SK-N-SH (cell line): ENCODE measurements around the gene RASGRP2. TPM values are rescaled to one million over a fixed set of nuclear protein-coding genes. Genes with fewer than 3 reads are reported as not detected.

ENCODE experiments used
- CTCF ChIA-PET: fragments of 300-600, 350-600 bp; formaldehyde crosslinking; extraction: SDS; loops from one replicate; lab custom pipeline; 2021; lab: Yijun Ruan, JAX
- POLR2A ChIA-PET: fragments of 350-600 bp; sonication (Branson Sonifier 250); formaldehyde crosslinking; extraction: SDS; loops from one replicate; lab custom pipeline; 2020; ENCODE audit warnings: antibody characterized with exemption, inconsistent platforms; lab: Yijun Ruan, JAX
- DNase-seq: peaks from one replicate; pipeline ENCODE4 v3.0.0; 2012
- H2AFZ ChIP-seq: fragments of 200-600 bp; sonication (generic); 2 replicates; pipeline ENCODE4 v1.8.1; 2016; ENCODE audit warnings: antibody characterized with exemption, mild to moderate bottlenecking, low read depth
- H3F3A ChIP-seq: fragments of 200-600 bp; sonication (generic); replicated peaks from 2 replicates; pipeline ENCODE3; 2016; ENCODE audit warnings: antibody characterized with exemption, mild to moderate bottlenecking; ENCODE audit not compliant: insufficient read depth
- H3K27ac ChIP-seq, 2 experiments: fragments of 200-500 bp in 1 of 2; fragments of 200-600 bp in 1 of 2; sonication (Bioruptor generic) in 1 of 2; sonication (generic), shearing (Covaris generic) in 1 of 2; 2 replicates each; pipeline versions ENCODE4 v1.5.1 to v1.6.1; 2014 to 2016; ENCODE audit warnings: low read depth in 2 of 2, inconsistent platforms in 1 of 2, low read length in 1 of 2, mild to moderate bottlenecking in 1 of 2, mixed read lengths in 1 of 2
- H3K27me3 ChIP-seq: fragments of 200-600 bp; sonication (generic), shearing (Covaris generic); 2 replicates; pipeline ENCODE4 v1.6.1; 2016; ENCODE audit warnings: mixed run types; ENCODE audit not compliant: insufficient read depth
- H3K36me3 ChIP-seq, 2 experiments: fragments of 200-500 bp in 1 of 2; fragments of 200-600 bp in 1 of 2; sonication (Bioruptor generic) in 1 of 2; sonication (generic) in 1 of 2; replicated peaks in 1 of 2; 2 replicates each; pipeline versions ENCODE3 to v1.5.1; 2014 to 2016; ENCODE audit warnings: low read length in 1 of 2, mild to moderate bottlenecking in 1 of 2; ENCODE audit not compliant: insufficient read depth in 2 of 2, control insufficient read depth in 1 of 2
- H3K4me1 ChIP-seq, 2 experiments: fragments of 200-500 bp in 1 of 2; fragments of 200-600 bp in 1 of 2; sonication (Bioruptor generic) in 1 of 2; sonication (generic), shearing (Covaris generic) in 1 of 2; 2 replicates each; pipeline versions ENCODE4 v1.5.1 to v1.6.1; 2014 to 2016; ENCODE audit warnings: low read depth in 1 of 2, low read length in 1 of 2, mixed run types in 1 of 2; ENCODE audit not compliant: insufficient read depth in 2 of 2, control insufficient read depth in 1 of 2
- H3K4me2 ChIP-seq: fragments of 200-600 bp; sonication (generic), shearing (Covaris generic); 2 replicates; pipeline ENCODE4 v1.6.1; 2017; ENCODE audit warnings: mixed run types
- H3K4me3 ChIP-seq, 2 experiments: fragments of 200-500 bp in 1 of 2; fragments of 200-600 bp in 1 of 2; sonication (Bioruptor generic) in 1 of 2; sonication (generic), shearing (Covaris generic) in 1 of 2; 2 replicates each; pipeline versions ENCODE4 v1.5.1 to v1.8.1; 2014 to 2016; ENCODE audit warnings: low read depth in 2 of 2, inconsistent platforms in 1 of 2, low read length in 1 of 2, mild to moderate bottlenecking in 1 of 2, mixed read lengths in 1 of 2, moderate library complexity in 1 of 2
- H3K79me2 ChIP-seq: fragments of 200-600 bp; sonication (generic); 2 replicates; pipeline ENCODE4 v1.8.1; 2017; ENCODE audit warnings: mild to moderate bottlenecking; ENCODE audit not compliant: insufficient read depth
- H3K9ac ChIP-seq: fragments of 200-600 bp; sonication (generic); 2 replicates; pipeline ENCODE4 v1.6.1; 2017; ENCODE audit warnings: mixed run types
- H3K9me2 ChIP-seq: fragments of 200-600 bp; sonication (generic); 2 replicates; pipeline ENCODE4 v1.6.1; 2017; ENCODE audit warnings: mixed run types
- H3K9me3 ChIP-seq: fragments of 200-600 bp; sonication (generic); 2 replicates; pipeline ENCODE4 v1.6.1; 2017; ENCODE audit warnings: mixed run types, mild to moderate bottlenecking, moderate library complexity
- H4K20me1 ChIP-seq: fragments of 200-600 bp; sonication (generic); 2 replicates; pipeline ENCODE4 v1.6.1; 2017; ENCODE audit warnings: mild to moderate bottlenecking, mixed run types; ENCODE audit not compliant: insufficient read depth
- CHD2 ChIP-seq: fragments of 150-350 bp; IDR thresholded peaks from 2 replicates; pipeline ENCODE4 v1.6.1; 2018; ENCODE audit warnings: low read length; ENCODE audit not compliant: partially characterized antibody
- EP300 ChIP-seq, 2 experiments: IDR thresholded peaks; 2 replicates each; pipeline versions ENCODE4 v1.4.0 to v1.6.1; 2012; ENCODE audit warnings: borderline replicate concordance in 1 of 2, low read depth in 1 of 2, low read length in 1 of 2
- EZH2phosphoT487 ChIP-seq: fragments of 200-600 bp; sonication (generic); IDR thresholded peaks from 2 replicates; pipeline ENCODE4 v1.6.1; 2017; ENCODE audit warnings: low read depth, mixed run types, mild to moderate bottlenecking, antibody characterized with exemption, moderate library complexity, borderline replicate concordance
- FOXJ3 ChIP-seq: sonication (generic); formaldehyde crosslinking; IDR thresholded peaks from 2 replicates; pipeline ENCODE4 v1.5.1; 2020; ENCODE audit warnings: mild to moderate bottlenecking, missing genetic modification reagents
- FOXM1 ChIP-seq: IDR thresholded peaks from 2 replicates; pipeline ENCODE4 v1.4.0; 2012; ENCODE audit warnings: low read depth, mild to moderate bottlenecking
- GATA2 ChIP-seq: sonication (generic); formaldehyde crosslinking; IDR thresholded peaks from 2 replicates; pipeline ENCODE4 v1.5.0; 2020; ENCODE audit warnings: mild to moderate bottlenecking, missing genetic modification reagents
- IRF3 ChIP-seq: fragments of 150-350 bp; IDR thresholded peaks from 2 replicates; pipeline ENCODE4 v1.6.1; 2016; ENCODE audit warnings: mild to moderate bottlenecking, low read depth, low read length
- JUND ChIP-seq: IDR thresholded peaks from 2 replicates; pipeline ENCODE4 v1.4.0; 2012
- MAX ChIP-seq: IDR thresholded peaks from 2 replicates; pipeline ENCODE4 v1.4.0; 2012; ENCODE audit warnings: low read depth
- MEF2A ChIP-seq: IDR thresholded peaks from 2 replicates; pipeline ENCODE4 v1.4.0; 2012; ENCODE audit warnings: low read depth, borderline replicate concordance
- MXI1 ChIP-seq: IDR thresholded peaks from 2 replicates; pipeline ENCODE4 v1.6.1; 2012; ENCODE audit warnings: mild to moderate bottlenecking, low read depth, low read length, improper control_type of control experiment
- NFIC ChIP-seq: IDR thresholded peaks from 2 replicates; pipeline ENCODE4 v1.4.0; 2012; ENCODE audit warnings: borderline replicate concordance
- NRF1 ChIP-seq: IDR thresholded peaks from 2 replicates; pipeline ENCODE4 v1.6.1; 2012; ENCODE audit warnings: low read depth, mild to moderate bottlenecking, low read length
- PBX3 ChIP-seq: IDR thresholded peaks from 2 replicates; pipeline ENCODE4; 2012
- POLR2AphosphoS5 ChIP-seq: IDR thresholded peaks from 2 replicates; pipeline ENCODE4 v1.6.1; 2012; ENCODE audit warnings: low read depth, low read length
- RAD21 ChIP-seq: IDR thresholded peaks from 2 replicates; pipeline ENCODE4 v1.6.1; 2012; ENCODE audit warnings: mild to moderate bottlenecking, low read length
- RFX5 ChIP-seq: IDR thresholded peaks from 2 replicates; pipeline ENCODE4 v1.6.1; 2012; ENCODE audit warnings: mild to moderate bottlenecking, improper control_type of control experiment, low read length
- RXRA ChIP-seq: IDR thresholded peaks from 2 replicates; pipeline ENCODE4 v1.4.0; 2012; ENCODE audit warnings: low read depth, mild to moderate bottlenecking, borderline replicate concordance
- SIN3A ChIP-seq: IDR thresholded peaks from 2 replicates; pipeline ENCODE4 v1.6.1; 2012; ENCODE audit warnings: low read depth, mild to moderate bottlenecking, low read length, moderate library complexity, borderline replicate concordance
- SMC3 ChIP-seq: IDR thresholded peaks from 2 replicates; pipeline ENCODE4 v1.6.1; 2012; ENCODE audit warnings: low read depth, low read length, improper control_type of control experiment
- TCF12 ChIP-seq: IDR thresholded peaks from 2 replicates; pipeline ENCODE4 v1.4.0; 2012
- YY1 ChIP-seq: IDR thresholded peaks from 2 replicates; pipeline ENCODE4 v1.4.0; 2012; ENCODE audit warnings: low read depth, mild to moderate bottlenecking
- ZBTB33 ChIP-seq: IDR thresholded peaks from 2 replicates; pipeline ENCODE4 v1.4.0; 2012; ENCODE audit warnings: low read depth, borderline replicate concordance
- WGBS: methylation state at CpG from one replicate; pipeline ENCODE4 v1.1.6; 2017; ENCODE audit warnings: low lambda C conversion rate; 5-methylcytosine and 5-hydroxymethylcytosine counted together
- polyA plus RNA-seq, 3 experiments: library from polyadenylated mRNA; depleted of rRNA; stranded (reverse); fragments of >200 nt; gene quantifications; 2 replicates each; pipeline ENCODE4 v1.2.3, GENCODE V29; 2012

The RASGRP2 gene
- polyA plus RNA-seq, 1 of the 3 experiments (the other 2 are of a cell fraction), result 1.6 TPM

GRCh38 chr11:64685536-64685935, 58.4 kb downstream of the RASGRP2 start:
- no peaks in the 10 kb centered on the region for H4K20me1 ChIP-seq
- CTCF ChIA-PET, result no interaction called here

GRCh38 chr11:64684357-64684756, 59.6 kb downstream of the RASGRP2 start:
- WGBS, result 54% methylated on average over 8 of the region's 8 CpGs
- H3K9me3 ChIP-seq, result no peaks in the 10 kb centered on the region
- no peak for DNase-seq
- H4K20me1 ChIP-seq, result no peaks in the 10 kb centered on the region
- no peak overlapping the region for H2AFZ ChIP-seq
- ChIA-PET CTCF (interaction anchor here (1.2 kb wide), 1 partner anchor 32 kb away, joined by 4 read pairs; no protein-coding TSS in a partner anchor), POLR2A (no interaction called here)
- no peak overlapping the region for H3K4me2 ChIP-seq
- peaks cover 4% of the 10 kb centered on the region; the same call in 1 of the 2 replicates for H3K27me3 ChIP-seq
- no peaks in the 10 kb centered on the region for H3K9me2 ChIP-seq
- no peak overlapping the region for H3K4me3 ChIP-seq
- TF ChIP-seq MXI1 (no peak), JUND (no peak), IRF3 (no peak), FOXJ3 (CRISPR knock-in tag) (no peak), MEF2A (no peak), TCF12 (no peak), EZH2phosphoT487 (no peak), SIN3A (no peak), RAD21 (no peak), SMC3 (no peak), ZBTB33 (no peak), PBX3 (no peak), GATA2 (CRISPR knock-in tag) (no peak), YY1 (no peak), MAX (no peak), NRF1 (no peak), POLR2AphosphoS5 (no peak)
- H3K36me3 ChIP-seq, result no peaks in the 10 kb centered on the region
- H3K4me1 ChIP-seq, result peaks cover 0 to 27% of the 10 kb centered on the region in 2 experiments; a peak in 1 of 4 replicates
- H3K9ac ChIP-seq, result no peak overlapping the region
- no peaks in the 10 kb centered on the region for H3K79me2 ChIP-seq
- no peak overlapping the region for H3K27ac ChIP-seq
- no peaks in the 10 kb centered on the region for H3F3A ChIP-seq

More at GRCh38 chr11:64685536-64685935, 58.4 kb downstream of the RASGRP2 start:
- Histone ChIP-seq H3K9me3 (no peaks in the 10 kb centered on the region), H3K36me3 (no peaks in the 10 kb centered on the region), H3F3A (no peaks in the 10 kb centered on the region), H3K27me3 (peaks cover 4% of the 10 kb centered on the region; the same call in 1 of the 2 replicates), H3K9ac (no peak overlapping the region), H3K4me3 (no peak overlapping the region), H3K4me1 (peaks cover 0 to 30% of the 10 kb centered on the region in 2 experiments; a peak in 1 of 4 replicates), H3K79me2 (no peaks in the 10 kb centered on the region), H3K9me2 (no peaks in the 10 kb centered on the region), H3K4me2 (no peak overlapping the region), H3K27ac (no peak overlapping the region), H2AFZ (no peak overlapping the region)
- POLR2A ChIA-PET, result no interaction called here
- TF ChIP-seq CHD2 (no peak), FOXM1 (no peak), GATA2 (CRISPR knock-in tag) (no peak), NFIC (no peak), RXRA (no peak), YY1 (no peak), NRF1 (no peak), IRF3 (no peak), RFX5 (no peak), MEF2A (no peak), EP300 (IDR thresholded peaks at IDR 0.05; ENCODE audit: borderline replicate concordance in 1 of 2, low read depth in 1 of 2, low read length in 1 of 2) (no peak)
- 73% methylated on average over 18 of the region's 18 CpGs for WGBS
- DNase-seq, result no peak
